ENCODE data around the gene CASZ1.

- TF ChIP-seq POLR2A (IDR thresholded peaks at IDR 0.05) (no peak), POLR2AphosphoS5 (IDR thresholded peaks at IDR 0.05) (no peak)
These were observed 29.2 kb downstream of the CASZ1 start for GRCh38 chr1:10767282-10767681.
